HEK293 (cell line): Measurements from ENCODE around the gene MZB1.

Experiments used
- KLF1 ChIP-seq: fragments of 450-650 bp; formaldehyde crosslinking; IDR thresholded peaks from 2 replicates; pipeline ENCODE4 v1.5.1; 2016; ENCODE audit warnings: missing biosample characterization, missing genetic modification characterization
- KLF10 ChIP-seq: fragments of 450-650 bp; IDR thresholded peaks from 2 replicates; pipeline ENCODE4 v1.5.1; 2018; ENCODE audit warnings: missing biosample characterization, mild to moderate bottlenecking, missing genetic modification characterization
- KLF7 ChIP-seq: fragments of 450-650 bp; formaldehyde crosslinking; IDR thresholded peaks from 2 replicates; pipeline ENCODE4 v1.5.1; 2016; ENCODE audit warnings: missing biosample characterization, missing genetic modification characterization, borderline replicate concordance
- PRDM1 ChIP-seq: fragments of 450-650 bp; formaldehyde crosslinking; IDR thresholded peaks from 2 replicates; pipeline ENCODE4; 2016; ENCODE audit warnings: missing biosample characterization, missing genetic modification characterization
- ZBTB17 ChIP-seq: fragments of 450-650 bp; formaldehyde crosslinking; IDR thresholded peaks from 2 replicates; pipeline ENCODE4 v1.5.1; 2016; ENCODE audit warnings: missing biosample characterization, missing genetic modification characterization
- ZBTB48 ChIP-seq: fragments of 450-650 bp; formaldehyde crosslinking; IDR thresholded peaks from 2 replicates; pipeline ENCODE4 v1.5.1; 2016; ENCODE audit warnings: missing biosample characterization, missing genetic modification characterization
- ZIC2 ChIP-seq: fragments of 450-650 bp; formaldehyde crosslinking; IDR thresholded peaks from 2 replicates; pipeline ENCODE4 v1.5.1; 2016; ENCODE audit warnings: missing biosample characterization, missing genetic modification characterization
- ZNF10 ChIP-seq: fragments of 450-650 bp; formaldehyde crosslinking; IDR thresholded peaks from 2 replicates; pipeline ENCODE4 v1.5.1; 2017; ENCODE audit warnings: missing biosample characterization, missing genetic modification characterization
- ZNF114 ChIP-seq: fragments of 450-650 bp; formaldehyde crosslinking; IDR thresholded peaks from 2 replicates; pipeline ENCODE4 v1.5.0; 2017; ENCODE audit warnings: missing biosample characterization, missing genetic modification characterization
- ZNF341 ChIP-seq: fragments of 450-650 bp; formaldehyde crosslinking; IDR thresholded peaks from 2 replicates; pipeline ENCODE4; 2016; ENCODE audit warnings: low read depth, missing biosample characterization, missing genetic modification characterization
- ZNF501 ChIP-seq: fragments of 450-650 bp; formaldehyde crosslinking; IDR thresholded peaks from 2 replicates; pipeline ENCODE4 v1.5.1; 2016; ENCODE audit warnings: missing biosample characterization, missing genetic modification characterization
- ZNF529 ChIP-seq: fragments of 450-650 bp; formaldehyde crosslinking; IDR thresholded peaks from 2 replicates; pipeline ENCODE4 v1.5.1; 2017; ENCODE audit warnings: missing genetic modification characterization, missing biosample characterization; ENCODE audit not compliant: insufficient replicate concordance
- ZNF76 ChIP-seq: fragments of 450-650 bp; formaldehyde crosslinking; IDR thresholded peaks from 2 replicates; pipeline ENCODE4; 2016; ENCODE audit warnings: low read depth, missing biosample characterization, missing genetic modification characterization, borderline replicate concordance
- ZNF785 ChIP-seq: fragments of 450-650 bp; formaldehyde crosslinking; IDR thresholded peaks from 2 replicates; pipeline ENCODE4 v1.5.1; 2016; ENCODE audit warnings: missing biosample characterization, missing genetic modification characterization
- TF ChIP-seq, protein P1 (sequence below): fragments of 450-650 bp; formaldehyde crosslinking; IDR thresholded peaks from 2 replicates; pipeline ENCODE4 v1.5.1; 2016; ENCODE audit warnings: missing biosample characterization, missing genetic modification characterization, borderline replicate concordance
- TF ChIP-seq, protein P2 (sequence below): fragments of 450-650 bp; formaldehyde crosslinking; IDR thresholded peaks from 2 replicates; pipeline ENCODE4 v1.5.1; 2016; ENCODE audit warnings: missing biosample characterization, missing genetic modification characterization
- TF ChIP-seq, protein P3 (sequence below): fragments of 450-650 bp; formaldehyde crosslinking; IDR thresholded peaks from 2 replicates; pipeline ENCODE4 v1.5.1; 2016; ENCODE audit warnings: missing biosample characterization, missing genetic modification characterization
- TF ChIP-seq, protein P4 (sequence below): fragments of 450-650 bp; formaldehyde crosslinking; conservative IDR thresholded peaks from 2 replicates; pipeline ENCODE4 v1.5.1; 2016; ENCODE audit warnings: low read depth, missing biosample characterization, missing genetic modification characterization
- TF ChIP-seq, protein P5 (sequence below): fragments of 450-650 bp; formaldehyde crosslinking; IDR thresholded peaks from 2 replicates; pipeline ENCODE4 v1.5.1; 2016; ENCODE audit warnings: missing biosample characterization, missing genetic modification characterization
- TF ChIP-seq, protein P6 (sequence below): fragments of 450-650 bp; formaldehyde crosslinking; IDR thresholded peaks from 2 replicates; pipeline ENCODE4 v1.5.1; 2016; ENCODE audit warnings: missing biosample characterization, missing genetic modification characterization
- TF ChIP-seq, protein P7 (sequence below): fragments of 450-650 bp; formaldehyde crosslinking; IDR thresholded peaks from 2 replicates; pipeline ENCODE4 v1.5.1; 2017; ENCODE audit warnings: missing biosample characterization, mild to moderate bottlenecking, missing genetic modification characterization, moderate library complexity

Gene MZB1

DNA sequence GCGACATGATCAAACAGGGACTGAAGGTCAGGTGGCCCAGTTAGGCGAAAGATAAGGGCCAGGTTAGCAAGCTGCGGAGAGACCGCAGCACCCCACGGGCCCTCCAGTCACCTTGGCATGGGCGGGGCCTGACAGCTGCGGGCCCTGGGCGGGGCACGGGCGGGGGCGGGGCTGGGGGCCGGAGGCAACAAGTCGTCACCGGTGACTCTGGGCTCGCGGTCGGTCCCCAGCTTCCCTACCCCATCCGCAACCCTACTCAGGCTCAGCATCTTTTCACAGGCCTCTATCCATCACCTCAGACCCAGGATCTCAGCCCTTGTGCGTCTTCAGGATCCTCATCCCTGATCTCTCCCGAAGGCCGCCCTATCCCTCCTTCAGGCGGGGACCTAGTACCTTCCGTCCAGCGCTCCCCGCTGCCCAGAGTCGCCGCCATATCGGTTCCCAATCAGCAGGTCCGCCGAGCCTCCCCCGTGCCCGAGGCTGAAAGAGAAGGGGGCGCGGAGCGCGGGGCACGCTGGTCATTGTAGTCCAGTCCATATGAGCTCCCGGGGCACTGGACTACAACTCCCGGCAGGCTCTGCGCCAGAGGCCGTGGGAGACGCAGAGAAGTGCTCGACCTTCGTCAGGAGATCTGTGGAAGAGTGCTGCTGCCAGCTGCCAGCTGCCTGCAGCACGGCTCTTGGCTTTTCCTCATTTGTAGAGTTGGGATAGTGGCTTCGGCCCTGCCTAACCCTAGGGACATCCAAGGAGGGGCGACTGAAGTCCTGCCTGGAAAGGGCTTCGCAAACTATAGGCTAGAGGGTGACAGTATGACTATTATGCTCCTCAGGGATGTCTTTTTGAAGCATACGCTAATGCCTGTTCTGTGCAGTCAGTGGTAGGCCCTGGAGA, 49.5 kb upstream of the MZB1 start, which contains the start of gene DNAJC18 (continued):
- TF ChIP-seq, protein P1, sequence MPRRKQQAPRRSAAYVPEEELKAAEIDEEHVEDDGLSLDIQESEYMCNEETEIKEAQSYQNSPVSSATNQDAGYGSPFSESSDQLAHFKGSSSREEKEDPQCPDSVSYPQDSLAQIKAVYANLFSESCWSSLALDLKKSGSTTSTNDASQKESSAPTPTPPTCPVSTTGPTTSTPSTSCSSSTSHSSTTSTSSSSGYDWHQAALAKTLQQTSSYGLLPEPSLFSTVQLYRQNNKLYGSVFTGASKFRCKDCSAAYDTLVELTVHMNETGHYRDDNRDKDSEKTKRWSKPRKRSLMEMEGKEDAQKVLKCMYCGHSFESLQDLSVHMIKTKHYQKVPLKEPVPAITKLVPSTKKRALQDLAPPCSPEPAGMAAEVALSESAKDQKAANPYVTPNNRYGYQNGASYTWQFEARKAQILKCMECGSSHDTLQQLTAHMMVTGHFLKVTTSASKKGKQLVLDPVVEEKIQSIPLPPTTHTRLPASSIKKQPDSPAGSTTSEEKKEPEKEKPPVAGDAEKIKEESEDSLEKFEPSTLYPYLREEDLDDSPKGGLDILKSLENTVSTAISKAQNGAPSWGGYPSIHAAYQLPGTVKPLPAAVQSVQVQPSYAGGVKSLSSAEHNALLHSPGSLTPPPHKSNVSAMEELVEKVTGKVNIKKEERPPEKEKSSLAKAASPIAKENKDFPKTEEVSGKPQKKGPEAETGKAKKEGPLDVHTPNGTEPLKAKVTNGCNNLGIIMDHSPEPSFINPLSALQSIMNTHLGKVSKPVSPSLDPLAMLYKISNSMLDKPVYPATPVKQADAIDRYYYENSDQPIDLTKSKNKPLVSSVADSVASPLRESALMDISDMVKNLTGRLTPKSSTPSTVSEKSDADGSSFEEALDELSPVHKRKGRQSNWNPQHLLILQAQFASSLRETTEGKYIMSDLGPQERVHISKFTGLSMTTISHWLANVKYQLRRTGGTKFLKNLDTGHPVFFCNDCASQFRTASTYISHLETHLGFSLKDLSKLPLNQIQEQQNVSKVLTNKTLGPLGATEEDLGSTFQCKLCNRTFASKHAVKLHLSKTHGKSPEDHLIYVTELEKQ: peak; percentile 58; the same call in 1 of the 2 replicates
- TF ChIP-seq, protein P2, sequence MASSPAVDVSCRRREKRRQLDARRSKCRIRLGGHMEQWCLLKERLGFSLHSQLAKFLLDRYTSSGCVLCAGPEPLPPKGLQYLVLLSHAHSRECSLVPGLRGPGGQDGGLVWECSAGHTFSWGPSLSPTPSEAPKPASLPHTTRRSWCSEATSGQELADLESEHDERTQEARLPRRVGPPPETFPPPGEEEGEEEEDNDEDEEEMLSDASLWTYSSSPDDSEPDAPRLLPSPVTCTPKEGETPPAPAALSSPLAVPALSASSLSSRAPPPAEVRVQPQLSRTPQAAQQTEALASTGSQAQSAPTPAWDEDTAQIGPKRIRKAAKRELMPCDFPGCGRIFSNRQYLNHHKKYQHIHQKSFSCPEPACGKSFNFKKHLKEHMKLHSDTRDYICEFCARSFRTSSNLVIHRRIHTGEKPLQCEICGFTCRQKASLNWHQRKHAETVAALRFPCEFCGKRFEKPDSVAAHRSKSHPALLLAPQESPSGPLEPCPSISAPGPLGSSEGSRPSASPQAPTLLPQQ (tag by site-specific recombination): peak; percentile 92
- TF ChIP-seq ZNF501 (tag by site-specific recombination): peak; percentile 90
- TF ChIP-seq, protein P3, sequence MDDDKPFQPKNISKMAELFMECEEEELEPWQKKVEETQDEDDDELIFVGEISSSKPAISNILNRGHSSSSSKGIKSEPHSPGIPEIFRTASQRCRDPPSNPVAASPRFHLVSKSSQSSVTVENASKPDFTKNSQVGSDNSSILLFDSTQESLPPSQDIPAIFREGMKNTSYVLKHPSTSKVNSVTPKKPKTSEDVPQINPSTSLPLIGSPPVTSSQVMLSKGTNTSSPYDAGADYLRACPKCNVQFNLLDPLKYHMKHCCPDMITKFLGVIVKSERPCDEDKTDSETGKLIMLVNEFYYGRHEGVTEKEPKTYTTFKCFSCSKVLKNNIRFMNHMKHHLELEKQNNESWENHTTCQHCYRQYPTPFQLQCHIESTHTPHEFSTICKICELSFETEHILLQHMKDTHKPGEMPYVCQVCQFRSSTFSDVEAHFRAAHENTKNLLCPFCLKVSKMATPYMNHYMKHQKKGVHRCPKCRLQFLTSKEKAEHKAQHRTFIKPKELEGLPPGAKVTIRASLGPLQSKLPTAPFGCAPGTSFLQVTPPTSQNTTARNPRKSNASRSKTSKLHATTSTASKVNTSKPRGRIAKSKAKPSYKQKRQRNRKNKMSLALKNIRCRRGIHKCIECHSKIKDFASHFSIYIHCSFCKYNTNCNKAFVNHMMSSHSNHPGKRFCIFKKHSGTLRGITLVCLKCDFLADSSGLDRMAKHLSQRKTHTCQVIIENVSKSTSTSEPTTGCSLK (tag by site-specific recombination): no peak
- TF ChIP-seq, protein P4, sequence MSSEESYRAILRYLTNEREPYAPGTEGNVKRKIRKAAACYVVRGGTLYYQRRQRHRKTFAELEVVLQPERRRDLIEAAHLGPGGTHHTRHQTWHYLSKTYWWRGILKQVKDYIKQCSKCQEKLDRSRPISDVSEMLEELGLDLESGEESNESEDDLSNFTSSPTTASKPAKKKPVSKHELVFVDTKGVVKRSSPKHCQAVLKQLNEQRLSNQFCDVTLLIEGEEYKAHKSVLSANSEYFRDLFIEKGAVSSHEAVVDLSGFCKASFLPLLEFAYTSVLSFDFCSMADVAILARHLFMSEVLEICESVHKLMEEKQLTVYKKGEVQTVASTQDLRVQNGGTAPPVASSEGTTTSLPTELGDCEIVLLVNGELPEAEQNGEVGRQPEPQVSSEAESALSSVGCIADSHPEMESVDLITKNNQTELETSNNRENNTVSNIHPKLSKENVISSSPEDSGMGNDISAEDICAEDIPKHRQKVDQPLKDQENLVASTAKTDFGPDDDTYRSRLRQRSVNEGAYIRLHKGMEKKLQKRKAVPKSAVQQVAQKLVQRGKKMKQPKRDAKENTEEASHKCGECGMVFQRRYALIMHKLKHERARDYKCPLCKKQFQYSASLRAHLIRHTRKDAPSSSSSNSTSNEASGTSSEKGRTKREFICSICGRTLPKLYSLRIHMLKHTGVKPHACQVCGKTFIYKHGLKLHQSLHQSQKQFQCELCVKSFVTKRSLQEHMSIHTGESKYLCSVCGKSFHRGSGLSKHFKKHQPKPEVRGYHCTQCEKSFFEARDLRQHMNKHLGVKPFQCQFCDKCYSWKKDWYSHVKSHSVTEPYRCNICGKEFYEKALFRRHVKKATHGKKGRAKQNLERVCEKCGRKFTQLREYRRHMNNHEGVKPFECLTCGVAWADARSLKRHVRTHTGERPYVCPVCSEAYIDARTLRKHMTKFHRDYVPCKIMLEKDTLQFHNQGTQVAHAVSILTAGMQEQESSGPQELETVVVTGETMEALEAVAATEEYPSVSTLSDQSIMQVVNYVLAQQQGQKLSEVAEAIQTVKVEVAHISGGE (tag by site-specific recombination): peak; percentile 89
- no peak for TF ChIP-seq ZNF529 (tag by site-specific recombination)
- peak; percentile 45; the same call in 1 of the 2 replicates for TF ChIP-seq ZIC2 (tag by site-specific recombination)
- peak; percentile 93 for TF ChIP-seq ZBTB48
- TF ChIP-seq ZNF10 (tag by site-specific recombination): peak; percentile 34; the same call in 1 of the 2 replicates
- TF ChIP-seq, protein P5, sequence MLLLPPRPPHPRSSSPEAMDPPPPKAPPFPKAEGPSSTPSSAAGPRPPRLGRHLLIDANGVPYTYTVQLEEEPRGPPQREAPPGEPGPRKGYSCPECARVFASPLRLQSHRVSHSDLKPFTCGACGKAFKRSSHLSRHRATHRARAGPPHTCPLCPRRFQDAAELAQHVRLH (tag by site-specific recombination): peak; percentile 95
- peak; percentile 99 for TF ChIP-seq ZNF76 (tag by site-specific recombination)
- TF ChIP-seq KLF10: peak; percentile 94
- TF ChIP-seq KLF7: peak; percentile 67; the same call in 1 of the 2 replicates
- peak; percentile 57 for TF ChIP-seq KLF1
- TF ChIP-seq, protein P6, sequence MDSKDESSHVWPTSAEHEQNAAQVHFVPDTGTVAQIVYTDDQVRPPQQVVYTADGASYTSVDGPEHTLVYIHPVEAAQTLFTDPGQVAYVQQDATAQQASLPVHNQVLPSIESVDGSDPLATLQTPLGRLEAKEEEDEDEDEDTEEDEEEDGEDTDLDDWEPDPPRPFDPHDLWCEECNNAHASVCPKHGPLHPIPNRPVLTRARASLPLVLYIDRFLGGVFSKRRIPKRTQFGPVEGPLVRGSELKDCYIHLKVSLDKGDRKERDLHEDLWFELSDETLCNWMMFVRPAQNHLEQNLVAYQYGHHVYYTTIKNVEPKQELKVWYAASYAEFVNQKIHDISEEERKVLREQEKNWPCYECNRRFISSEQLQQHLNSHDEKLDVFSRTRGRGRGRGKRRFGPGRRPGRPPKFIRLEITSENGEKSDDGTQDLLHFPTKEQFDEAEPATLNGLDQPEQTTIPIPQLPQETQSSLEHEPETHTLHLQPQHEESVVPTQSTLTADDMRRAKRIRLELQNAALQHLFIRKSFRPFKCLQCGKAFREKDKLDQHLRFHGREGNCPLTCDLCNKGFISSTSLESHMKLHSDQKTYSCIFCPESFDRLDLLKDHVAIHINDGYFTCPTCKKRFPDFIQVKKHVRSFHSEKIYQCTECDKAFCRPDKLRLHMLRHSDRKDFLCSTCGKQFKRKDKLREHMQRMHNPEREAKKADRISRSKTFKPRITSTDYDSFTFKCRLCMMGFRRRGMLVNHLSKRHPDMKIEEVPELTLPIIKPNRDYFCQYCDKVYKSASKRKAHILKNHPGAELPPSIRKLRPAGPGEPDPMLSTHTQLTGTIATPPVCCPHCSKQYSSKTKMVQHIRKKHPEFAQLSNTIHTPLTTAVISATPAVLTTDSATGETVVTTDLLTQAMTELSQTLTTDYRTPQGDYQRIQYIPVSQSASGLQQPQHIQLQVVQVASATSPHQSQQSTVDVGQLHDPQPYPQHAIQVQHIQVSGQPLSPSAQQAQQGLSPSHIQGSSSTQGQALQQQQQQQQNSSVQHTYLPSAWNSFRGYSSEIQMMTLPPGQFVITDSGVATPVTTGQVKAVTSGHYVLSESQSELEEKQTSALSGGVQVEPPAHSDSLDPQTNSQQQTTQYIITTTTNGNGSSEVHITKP: peak; percentile 96
- TF ChIP-seq, protein P7, sequence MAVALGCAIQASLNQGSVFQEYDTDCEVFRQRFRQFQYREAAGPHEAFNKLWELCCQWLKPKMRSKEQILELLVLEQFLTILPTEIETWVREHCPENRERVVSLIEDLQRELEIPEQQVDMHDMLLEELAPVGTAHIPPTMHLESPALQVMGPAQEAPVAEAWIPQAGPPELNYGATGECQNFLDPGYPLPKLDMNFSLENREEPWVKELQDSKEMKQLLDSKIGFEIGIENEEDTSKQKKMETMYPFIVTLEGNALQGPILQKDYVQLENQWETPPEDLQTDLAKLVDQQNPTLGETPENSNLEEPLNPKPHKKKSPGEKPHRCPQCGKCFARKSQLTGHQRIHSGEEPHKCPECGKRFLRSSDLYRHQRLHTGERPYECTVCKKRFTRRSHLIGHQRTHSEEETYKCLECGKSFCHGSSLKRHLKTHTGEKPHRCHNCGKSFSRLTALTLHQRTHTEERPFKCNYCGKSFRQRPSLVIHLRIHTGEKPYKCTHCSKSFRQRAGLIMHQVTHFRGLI (tag by site-specific recombination): no peak
- peak; percentile 93 for TF ChIP-seq ZNF341
- TF ChIP-seq ZBTB17 (tag by site-specific recombination): peak; percentile 100
- no peak for TF ChIP-seq PRDM1
- TF ChIP-seq ZNF114: no peak
- TF ChIP-seq ZNF785 (tag by site-specific recombination): 0 out of 2 replicates have a peak, but pooled peaks have one; percentile 51
